GM21360 (cell line): ENCODE measurements around the gene TLK1.
"Not testable (repeated sequence)": the region's sequence is repeated elsewhere in the genome, so short reads cannot be mapped to it uniquely, and the experiment has no call there.

Experiments
- ATAC-seq: cut with Tn5 transposase; IDR thresholded peaks from one replicate; pipeline ENCODE4 v1.9.1; 2021; ENCODE audit warnings: mild to moderate bottlenecking, moderate library complexity; ENCODE audit not compliant: unreplicated experiment

The TLK1 gene

GRCh38 chr2:171146071-171146470, 14.6 kb downstream of the TLK1 start:
- no peak for ATAC-seq

GRCh38 chr2:171143670-171144062, 17.0 kb downstream of the TLK1 start:
- no peak for ATAC-seq

- no peak for ATAC-seq
Measured at GRCh38 chr2:171142398-171142797, 18.3 kb downstream of the TLK1 start.

GRCh38 chr2:171141320-171141719, 19.4 kb downstream of the TLK1 start:
- ATAC-seq = no peak

- no peak for ATAC-seq
Measured at GRCh38 chr2:171139860-171140259, 20.8 kb downstream of the TLK1 start.

- no peak for ATAC-seq
Measured at GRCh38 chr2:171136024-171136423, 24.7 kb downstream of the TLK1 start.

- no peak for ATAC-seq
Measured at GRCh38 chr2:171134624-171135230, 26.0 kb downstream of the TLK1 start.

GRCh38 chr2:171132086-171132485, 28.6 kb downstream of the TLK1 start:
- ATAC-seq = no peak

GRCh38 chr2:171128461-171128860, 32.2 kb downstream of the TLK1 start:
- ATAC-seq = no peak

GRCh38 chr2:171124541-171124940, 36.2 kb downstream of the TLK1 start:
- ATAC-seq = no peak

- ATAC-seq = no peak
Measured at GRCh38 chr2:171109571-171109970, 51.1 kb downstream of the TLK1 start.

- no peak for ATAC-seq
Measured at GRCh38 chr2:171109020-171109419, 51.7 kb downstream of the TLK1 start.

- ATAC-seq = no peak
Measured at GRCh38 chr2:171107803-171108202, 52.9 kb downstream of the TLK1 start.

- no peak for ATAC-seq
Measured at GRCh38 chr2:171104379-171104778, 56.3 kb downstream of the TLK1 start.

GRCh38 chr2:171102802-171103201, 57.9 kb downstream of the TLK1 start:
- ATAC-seq = no peak

- no peak for ATAC-seq
Measured at GRCh38 chr2:171100370-171100769, 60.3 kb downstream of the TLK1 start.

- ATAC-seq = no peak
Measured at GRCh38 chr2:171098607-171099006, 62.1 kb downstream of the TLK1 start.

GRCh38 chr2:171095014-171095582, 65.6 kb downstream of the TLK1 start:
- no peak for ATAC-seq

GRCh38 chr2:171091517-171091916, 69.2 kb downstream of the TLK1 start:
- ATAC-seq = not testable (repeated sequence)

GRCh38 chr2:171089489-171089888, 71.2 kb downstream of the TLK1 start:
- ATAC-seq = no peak

- no peak for ATAC-seq
Measured at GRCh38 chr2:171088057-171088834, 72.4 kb downstream of the TLK1 start.

GRCh38 chr2:171087547-171087946, 73.1 kb downstream of the TLK1 start:
- no peak for ATAC-seq
